ENCODE results near the gene FUT1.
A peak's percentile ranks its signal among the peaks of the same experiment; 100 is the strongest.

- TF ChIP-seq POLR2A (IDR thresholded peaks at IDR 0.05), result no peak
- TF ChIP-seq, protein P1, sequence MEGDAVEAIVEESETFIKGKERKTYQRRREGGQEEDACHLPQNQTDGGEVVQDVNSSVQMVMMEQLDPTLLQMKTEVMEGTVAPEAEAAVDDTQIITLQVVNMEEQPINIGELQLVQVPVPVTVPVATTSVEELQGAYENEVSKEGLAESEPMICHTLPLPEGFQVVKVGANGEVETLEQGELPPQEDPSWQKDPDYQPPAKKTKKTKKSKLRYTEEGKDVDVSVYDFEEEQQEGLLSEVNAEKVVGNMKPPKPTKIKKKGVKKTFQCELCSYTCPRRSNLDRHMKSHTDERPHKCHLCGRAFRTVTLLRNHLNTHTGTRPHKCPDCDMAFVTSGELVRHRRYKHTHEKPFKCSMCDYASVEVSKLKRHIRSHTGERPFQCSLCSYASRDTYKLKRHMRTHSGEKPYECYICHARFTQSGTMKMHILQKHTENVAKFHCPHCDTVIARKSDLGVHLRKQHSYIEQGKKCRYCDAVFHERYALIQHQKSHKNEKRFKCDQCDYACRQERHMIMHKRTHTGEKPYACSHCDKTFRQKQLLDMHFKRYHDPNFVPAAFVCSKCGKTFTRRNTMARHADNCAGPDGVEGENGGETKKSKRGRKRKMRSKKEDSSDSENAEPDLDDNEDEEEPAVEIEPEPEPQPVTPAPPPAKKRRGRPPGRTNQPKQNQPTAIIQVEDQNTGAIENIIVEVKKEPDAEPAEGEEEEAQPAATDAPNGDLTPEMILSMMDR (IDR thresholded peaks at IDR 0.05), result no peak
- TF ChIP-seq POLR2AphosphoS5 (IDR thresholded peaks at IDR 0.05), result peak; percentile 37
These were observed 27.4 kb downstream of the FUT1 start for GRCh38 chr19:48724796-48725753.
